ENCODE measurements around the gene APOM.

APOM gene

GRCh38 chr6:31631681-31632278 lies 23.9 kb upstream of the APOM start:
- H3K27ac ChIP-seq (ENCODE audit: low read depth, low read length), result no peak overlapping the region
- no peaks in the 10 kb centered on the region for H3K4me1 ChIP-seq (ENCODE audit: insufficient read depth, low read length)
- H3K4me3 ChIP-seq (ENCODE audit: low read length), result no peak overlapping the region
- H3K27me3 ChIP-seq (ENCODE audit: insufficient read depth, low read length), result no peaks in the 10 kb centered on the region
- H3K9ac ChIP-seq (ENCODE audit: low read depth, low read length), result no peak overlapping the region
- 96% methylated on average over 32 of the region's 32 CpGs for WGBS
- H3K36me3 ChIP-seq (ENCODE audit: insufficient read depth, low read length), result peaks cover 100% of the 10 kb centered on the region
- no peaks in the 10 kb centered on the region for H3K9me3 ChIP-seq (ENCODE audit: insufficient read depth, low read depth, low read length)

GRCh38 chr6:31632279-31632946 lies 23.3 kb upstream of the APOM start:
- Histone ChIP-seq H3K4me1 (ENCODE audit: insufficient read depth, low read length) (no peaks in the 10 kb centered on the region), H3K27me3 (ENCODE audit: insufficient read depth, low read length) (no peaks in the 10 kb centered on the region), H3K4me3 (ENCODE audit: low read length) (no peak overlapping the region), H3K27ac (ENCODE audit: low read depth, low read length) (no peak overlapping the region), H3K36me3 (ENCODE audit: insufficient read depth, low read length) (peaks cover 99% of the 10 kb centered on the region), H3K9ac (ENCODE audit: low read depth, low read length) (no peak overlapping the region), H3K9me3 (ENCODE audit: insufficient read depth, low read depth, low read length) (no peaks in the 10 kb centered on the region)
- 95% methylated on average over 26 of the region's 26 CpGs for WGBS

- Histone ChIP-seq H3K4me3 (ENCODE audit: low read length) (no peak overlapping the region), H3K27me3 (ENCODE audit: insufficient read depth, low read length) (no peaks in the 10 kb centered on the region), H3K36me3 (ENCODE audit: insufficient read depth, low read length) (peaks cover 98% of the 10 kb centered on the region), H3K4me1 (ENCODE audit: insufficient read depth, low read length) (no peaks in the 10 kb centered on the region), H3K9me3 (ENCODE audit: insufficient read depth, low read depth, low read length) (no peaks in the 10 kb centered on the region), H3K27ac (ENCODE audit: low read depth, low read length) (no peak overlapping the region), H3K9ac (ENCODE audit: low read depth, low read length) (no peak overlapping the region)
- 94% methylated on average over 7 of the region's 7 CpGs for WGBS
These were observed 22.2 kb upstream of the APOM start for GRCh38 chr6:31633447-31633846.

- WGBS, result 96% methylated on average over 3 of the region's 3 CpGs
- Histone ChIP-seq H3K9me3 (ENCODE audit: insufficient read depth, low read depth, low read length) (no peaks in the 10 kb centered on the region), H3K4me3 (ENCODE audit: low read length) (no peak overlapping the region), H3K27me3 (ENCODE audit: insufficient read depth, low read length) (no peaks in the 10 kb centered on the region), H3K4me1 (ENCODE audit: insufficient read depth, low read length) (no peaks in the 10 kb centered on the region), H3K27ac (ENCODE audit: low read depth, low read length) (no peak overlapping the region), H3K36me3 (ENCODE audit: insufficient read depth, low read length) (peaks cover 98% of the 10 kb centered on the region), H3K9ac (ENCODE audit: low read depth, low read length) (no peak overlapping the region)
These were observed 21.6 kb upstream of the APOM start for GRCh38 chr6:31634131-31634530.

- H3K36me3 ChIP-seq (ENCODE audit: insufficient read depth, low read length), result peaks cover 99% of the 10 kb centered on the region
These were observed 20.6 kb upstream of the APOM start for GRCh38 chr6:31634969-31635575.

GRCh38 chr6:31636698-31637596 lies 18.7 kb upstream of the APOM start:
- WGBS, result 89% methylated on average over 27 of the region's 27 CpGs
- peaks cover 99% of the 10 kb centered on the region for H3K36me3 ChIP-seq (ENCODE audit: insufficient read depth, low read length)
- H3K27ac ChIP-seq (ENCODE audit: low read depth, low read length), result peak overlapping the region; percentile 54; the same call in 1 of the 2 replicates
- no peak overlapping the region for H3K4me3 ChIP-seq (ENCODE audit: low read length)
- H3K9ac ChIP-seq (ENCODE audit: low read depth, low read length), result no peak overlapping the region
- H3K9me3 ChIP-seq (ENCODE audit: insufficient read depth, low read depth, low read length), result no peaks in the 10 kb centered on the region
- no peaks in the 10 kb centered on the region for H3K4me1 ChIP-seq (ENCODE audit: insufficient read depth, low read length)
- H3K27me3 ChIP-seq (ENCODE audit: insufficient read depth, low read length), result no peaks in the 10 kb centered on the region

More at GRCh38 chr6:31634969-31635575, 20.6 kb upstream of the APOM start:
- Histone ChIP-seq H3K4me3 (ENCODE audit: low read length) (no peak overlapping the region), H3K9me3 (ENCODE audit: insufficient read depth, low read depth, low read length) (no peaks in the 10 kb centered on the region), H3K27me3 (ENCODE audit: insufficient read depth, low read length) (no peaks in the 10 kb centered on the region), H3K9ac (ENCODE audit: low read depth, low read length) (no peak overlapping the region), H3K27ac (ENCODE audit: low read depth, low read length) (no peak overlapping the region), H3K4me1 (ENCODE audit: insufficient read depth, low read length) (no peaks in the 10 kb centered on the region)
- 88% methylated on average over 11 of the region's 11 CpGs for WGBS

GRCh38 chr6:31639043-31639442 lies 16.7 kb upstream of the APOM start:
- Histone ChIP-seq H3K4me3 (ENCODE audit: low read length) (no peak overlapping the region), H3K27ac (ENCODE audit: low read depth, low read length) (no peak overlapping the region), H3K9ac (ENCODE audit: low read depth, low read length) (no peak overlapping the region), H3K4me1 (ENCODE audit: insufficient read depth, low read length) (no peaks in the 10 kb centered on the region), H3K36me3 (ENCODE audit: insufficient read depth, low read length) (peaks cover 98% of the 10 kb centered on the region), H3K9me3 (ENCODE audit: insufficient read depth, low read depth, low read length) (no peaks in the 10 kb centered on the region), H3K27me3 (ENCODE audit: insufficient read depth, low read length) (no peaks in the 10 kb centered on the region)
- WGBS, result 91% methylated on average over 9 of the region's 9 CpGs

GRCh38 chr6:31639449-31639861 lies 16.2 kb upstream of the APOM start:
- Histone ChIP-seq H3K36me3 (ENCODE audit: insufficient read depth, low read length) (peaks cover 98% of the 10 kb centered on the region), H3K4me3 (ENCODE audit: low read length) (no peak overlapping the region), H3K4me1 (ENCODE audit: insufficient read depth, low read length) (no peaks in the 10 kb centered on the region), H3K27me3 (ENCODE audit: insufficient read depth, low read length) (no peaks in the 10 kb centered on the region), H3K9me3 (ENCODE audit: insufficient read depth, low read depth, low read length) (no peaks in the 10 kb centered on the region), H3K27ac (ENCODE audit: low read depth, low read length) (no peak overlapping the region), H3K9ac (ENCODE audit: low read depth, low read length) (no peak overlapping the region)
- WGBS, result 91% methylated on average over 9 of the region's 10 CpGs

- H3K36me3 ChIP-seq (ENCODE audit: insufficient read depth, low read length), result peaks cover 98% of the 10 kb centered on the region
- H3K9me3 ChIP-seq (ENCODE audit: insufficient read depth, low read depth, low read length), result no peaks in the 10 kb centered on the region
- no peak overlapping the region for H3K9ac ChIP-seq (ENCODE audit: low read depth, low read length)
- no peak overlapping the region for H3K27ac ChIP-seq (ENCODE audit: low read depth, low read length)
- 99% methylated on average over 6 of the region's 6 CpGs for WGBS
- H3K27me3 ChIP-seq (ENCODE audit: insufficient read depth, low read length), result no peaks in the 10 kb centered on the region
- no peak overlapping the region for H3K4me3 ChIP-seq (ENCODE audit: low read length)
- H3K4me1 ChIP-seq (ENCODE audit: insufficient read depth, low read length), result no peaks in the 10 kb centered on the region
These were observed 15.1 kb upstream of the APOM start for GRCh38 chr6:31640612-31641011.

GRCh38 chr6:31641370-31641769 lies 14.3 kb upstream of the APOM start:
- H3K4me1 ChIP-seq (ENCODE audit: insufficient read depth, low read length), result no peaks in the 10 kb centered on the region
- 91% methylated on average over 4 of the region's 4 CpGs for WGBS
- peaks cover 98% of the 10 kb centered on the region for H3K36me3 ChIP-seq (ENCODE audit: insufficient read depth, low read length)
- H3K27me3 ChIP-seq (ENCODE audit: insufficient read depth, low read length), result no peaks in the 10 kb centered on the region
- H3K4me3 ChIP-seq (ENCODE audit: low read length), result no peak overlapping the region
- H3K27ac ChIP-seq (ENCODE audit: low read depth, low read length), result no peak overlapping the region
- no peaks in the 10 kb centered on the region for H3K9me3 ChIP-seq (ENCODE audit: insufficient read depth, low read depth, low read length)
- H3K9ac ChIP-seq (ENCODE audit: low read depth, low read length), result no peak overlapping the region

All from HUES64 (cell line).